Right lung (tissue), 5 donors: Measurements from ENCODE around the gene KRTAP5-5. TPM values are rescaled to one million over a fixed set of nuclear protein-coding genes. Genes with fewer than 3 reads are reported as not detected.
"Not testable (repeated sequence)": the region's sequence is repeated elsewhere in the genome, so short reads cannot be mapped to it uniquely, and the experiment has no call there.

Experiments
- DNase-seq, 2 donors: peaks; one replicate each; pipeline ENCODE4 v3.0.0-alpha.2; 2013
- polyA plus RNA-seq, 5 donors: library from polyadenylated mRNA; unstranded; fragments of 120-200 nt; gene quantifications; one replicate each; pipeline versions ENCODE4 v1.2.1 to v1.2.3, GENCODE V29; 2013; ENCODE audit warnings: inconsistent platforms in 1 of 5, low replicate concordance in 1 of 5; ENCODE audit not compliant: insufficient read length in 5 of 5, insufficient read depth in 1 of 5

KRTAP5-5 gene
- polyA plus RNA-seq, 5 donors = not detected

- DNase-seq = no peak
These were observed 25.8 kb downstream of the KRTAP5-5 start for GRCh38 chr11:1655168-1656060.

DNA sequence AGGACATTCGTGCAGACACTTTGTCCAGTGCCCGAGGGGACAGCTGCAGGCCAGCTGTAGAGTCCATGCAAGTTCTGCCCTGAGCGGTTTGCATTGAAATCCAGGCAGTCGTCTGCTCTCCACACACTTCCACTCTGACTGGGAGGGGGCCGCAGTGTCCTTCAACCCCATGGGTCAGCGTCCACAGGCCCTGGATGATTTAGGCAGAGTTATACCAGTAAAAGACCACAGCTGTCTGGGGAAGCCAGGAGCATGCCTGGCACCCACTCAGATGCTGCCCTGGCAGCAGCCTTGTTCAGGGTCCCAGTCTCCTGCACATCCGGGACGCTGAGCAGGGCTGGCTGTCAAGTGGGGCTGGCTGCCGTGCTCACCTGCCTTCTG is 26.5 kb downstream of the KRTAP5-5 start:
- DNase-seq = no peak

GRCh38 chr11:1656670-1657069 is 27.1 kb downstream of the KRTAP5-5 start:
- no peak for DNase-seq

- no peak for DNase-seq
These were observed 29.9 kb downstream of the KRTAP5-5 start for GRCh38 chr11:1659506-1659905.

DNA sequence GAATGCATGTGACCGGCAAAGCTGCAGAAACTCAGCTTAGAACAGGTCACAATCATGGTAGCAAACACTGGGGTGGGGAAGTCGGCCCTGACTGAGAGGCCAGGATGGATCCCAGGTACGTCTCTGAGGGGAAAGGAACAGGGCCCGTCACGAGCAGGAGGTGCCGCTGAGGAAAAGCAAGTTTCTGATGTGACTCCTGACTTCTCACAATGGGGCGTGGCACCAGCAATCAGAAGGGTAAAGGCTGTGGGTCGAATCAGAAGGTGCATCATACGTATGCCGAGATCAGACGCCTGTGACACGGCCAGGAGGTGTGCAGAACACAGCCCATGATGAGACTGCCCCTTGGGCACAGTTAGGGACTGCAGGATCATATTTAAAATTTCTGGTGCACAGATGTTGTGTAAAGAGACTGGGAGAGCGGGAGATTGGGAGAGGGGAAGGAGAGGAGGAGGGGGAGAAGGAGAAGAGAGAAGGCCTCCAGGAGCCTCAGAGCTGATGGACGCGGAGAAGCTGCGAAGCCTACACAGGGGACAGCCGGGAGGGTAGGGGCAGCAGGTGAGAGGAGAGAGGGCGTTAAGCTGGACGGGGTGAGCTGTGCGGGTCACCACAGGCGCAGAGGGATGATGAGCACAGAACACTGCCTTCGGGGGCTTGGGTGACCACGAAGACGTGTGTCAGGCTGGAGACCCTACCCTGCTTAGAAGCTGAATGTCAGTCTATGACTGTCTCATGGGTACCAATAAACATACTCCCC is 30.7 kb downstream of the KRTAP5-5 start:
- no peak for DNase-seq

- not testable (repeated sequence) for DNase-seq
These were observed 32.1 kb downstream of the KRTAP5-5 start for GRCh38 chr11:1661454-1662269.

DNA sequence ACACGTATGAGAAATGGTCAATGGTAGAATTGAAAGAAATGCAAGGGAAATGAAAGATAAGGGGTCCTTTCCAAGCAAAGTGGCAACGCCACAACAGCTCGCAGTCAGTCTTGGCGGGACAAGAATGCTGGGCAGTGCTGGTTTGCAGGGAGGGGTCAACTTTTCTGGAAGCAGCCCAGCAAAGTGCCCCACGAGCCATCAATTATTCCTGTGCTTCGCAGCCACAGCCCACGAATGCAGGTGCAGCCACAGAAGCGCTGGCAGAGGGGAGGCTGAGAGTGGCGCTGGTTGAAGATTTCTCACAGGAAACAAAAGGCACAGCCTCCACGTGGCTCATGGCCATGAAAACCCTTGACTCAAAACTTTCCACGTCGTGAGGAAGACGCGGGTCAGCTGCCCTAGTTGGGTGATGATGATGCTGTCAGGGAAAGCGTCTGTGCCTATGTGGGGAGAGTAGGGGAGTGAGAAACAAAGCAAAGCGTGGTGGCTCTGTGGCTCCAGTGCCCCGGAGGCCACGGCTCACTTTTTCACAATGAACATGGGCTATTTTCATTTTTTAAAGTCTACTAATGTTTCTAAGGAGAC is 33.2 kb downstream of the KRTAP5-5 start:
- DNase-seq = not testable (repeated sequence)

- DNase-seq = no peak
These were observed 35.7 kb downstream of the KRTAP5-5 start for GRCh38 chr11:1665313-1665712.

- DNase-seq = no peak
These were observed 37.7 kb downstream of the KRTAP5-5 start for GRCh38 chr11:1667121-1667850.

DNA sequence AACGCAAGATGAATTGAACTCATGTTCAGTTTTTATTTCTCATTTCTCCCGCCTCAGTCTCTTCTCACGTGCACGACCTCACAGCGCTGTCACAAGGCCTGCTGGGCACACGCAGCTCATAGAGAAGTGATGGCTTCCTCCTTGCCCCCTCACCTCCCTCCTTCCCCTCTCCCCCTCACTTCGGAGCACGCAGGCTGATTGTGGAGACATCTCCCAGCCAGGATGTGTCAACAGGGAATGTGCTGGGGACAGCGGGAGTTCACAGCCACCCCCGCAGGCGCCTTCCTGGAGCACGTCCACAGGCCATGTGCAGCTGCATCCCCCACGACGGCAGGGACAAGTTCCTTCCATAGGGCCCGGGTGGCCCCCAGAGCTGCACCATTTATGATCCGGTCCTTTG is 38.3 kb downstream of the KRTAP5-5 start:
- no peak for DNase-seq

DNA sequence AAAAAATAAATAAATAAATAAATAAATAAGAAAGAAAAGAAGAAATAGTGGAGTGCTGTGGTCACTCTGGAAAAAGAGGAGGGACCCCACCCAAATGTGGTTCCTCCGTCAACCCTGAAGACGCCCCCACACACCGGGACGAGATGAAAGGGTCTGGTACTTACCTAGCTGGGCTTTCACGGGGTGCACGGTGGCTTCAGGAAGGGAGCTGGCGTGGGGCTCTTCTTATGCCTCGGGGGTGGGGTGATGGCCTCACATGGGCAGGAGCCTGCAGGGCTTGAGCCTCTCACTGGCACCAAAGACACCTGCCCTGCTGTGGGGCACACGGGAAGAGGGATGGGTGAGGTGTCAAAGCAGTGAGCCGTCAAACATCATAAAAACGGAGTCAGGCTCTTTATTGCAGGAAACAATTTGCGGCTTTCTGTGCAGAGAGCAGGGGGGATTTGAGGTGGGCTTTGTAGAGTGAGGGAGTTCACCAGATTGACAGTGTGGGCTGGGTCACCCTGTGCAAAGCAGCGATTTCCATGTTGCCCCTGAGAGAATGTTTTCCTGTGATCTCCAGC is 39.4 kb downstream of the KRTAP5-5 start:
- DNase-seq = no peak

DNA sequence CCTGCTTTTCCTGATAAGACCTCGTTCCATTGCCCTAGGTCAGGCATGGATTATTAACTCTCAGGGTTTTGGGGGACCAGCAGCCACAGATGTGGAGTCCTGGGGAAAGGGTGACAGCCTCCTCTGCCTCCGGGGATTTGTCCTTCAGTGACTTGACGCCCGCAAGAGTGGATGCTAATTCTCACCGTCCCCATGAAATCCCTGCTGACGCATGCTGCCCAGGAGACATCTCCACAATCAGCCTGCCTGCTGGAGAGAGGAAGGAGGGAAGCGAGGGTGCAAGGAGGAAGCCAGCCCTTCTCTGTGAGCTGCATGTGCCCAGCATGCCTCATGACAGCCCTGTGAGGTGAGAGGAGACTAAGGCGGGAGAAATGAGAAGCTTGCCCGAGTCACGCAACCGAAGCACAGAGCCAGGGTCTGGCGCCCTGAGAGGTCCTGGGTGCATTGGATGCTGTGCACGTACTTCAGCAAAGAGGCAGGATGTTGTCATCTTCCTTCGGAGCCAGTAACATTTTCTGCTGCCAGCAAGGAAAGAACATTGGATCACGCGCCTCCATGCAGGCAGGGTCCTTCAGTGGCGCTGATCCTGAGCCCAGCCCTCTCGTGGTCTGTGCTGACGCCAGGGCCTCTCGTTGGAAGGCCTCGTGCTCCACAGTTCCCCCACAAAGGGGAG is 40.1 kb downstream of the KRTAP5-5 start:
- DNase-seq = no peak

DNA sequence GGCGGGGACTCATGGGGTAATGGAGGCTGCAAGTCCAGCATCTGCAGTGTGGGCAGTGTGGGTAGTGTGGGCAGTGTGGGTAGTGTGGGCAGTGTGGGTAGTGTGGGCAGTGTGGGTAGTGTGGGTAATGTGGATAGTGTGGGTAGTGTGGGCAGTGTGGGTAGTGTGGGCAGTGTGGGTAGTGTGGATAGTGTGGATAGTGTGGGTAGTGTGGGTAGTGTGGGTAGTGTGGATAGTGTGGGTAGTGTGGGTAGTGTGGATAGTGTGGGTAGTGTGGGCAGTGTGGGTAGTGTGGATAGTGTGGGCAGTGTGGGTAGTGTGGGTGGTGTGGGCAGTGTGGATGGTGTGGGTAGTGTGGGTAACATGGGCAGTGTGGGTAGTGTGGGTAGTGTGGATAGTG is 40.9 kb downstream of the KRTAP5-5 start:
- DNase-seq = not testable (repeated sequence)

- DNase-seq = no peak
These were observed 41.4 kb downstream of the KRTAP5-5 start for GRCh38 chr11:1670905-1671371.

GRCh38 chr11:1671658-1672057 is 42.1 kb downstream of the KRTAP5-5 start:
- no peak for DNase-seq

- DNase-seq = no peak
These were observed 43.2 kb downstream of the KRTAP5-5 start for GRCh38 chr11:1672613-1673350.

GRCh38 chr11:1673446-1674172 is 44.0 kb downstream of the KRTAP5-5 start:
- DNase-seq = no peak
